ENCODE data around the gene CRYBG3. TPM values are rescaled to one million over a fixed set of nuclear protein-coding genes. Genes with fewer than 3 reads are reported as not detected.

The CRYBG3 gene
- total RNA-seq, 3 donors from 2014 or later: 13.6 to 71.6 (median 14.5) TPM

GRCh38 chr3:97838393-97838792 lies 16.6 kb downstream of the CRYBG3 start:
- intact Hi-C loops (cut with DNase I, micrococcal nuclease): no loop called here
- DNase-seq (no peak), ATAC-seq (no peak)
- H3K9me3 ChIP-seq: no peaks in the 10 kb centered on the region
- TF ChIP-seq CTCF (IDR thresholded peaks at IDR 0.05): no peak
- no peaks in the 10 kb centered on the region for H3K36me3 ChIP-seq (ENCODE audit: low read depth)
- H3K4me3 ChIP-seq: no peak overlapping the region
- H3K4me1 ChIP-seq (ENCODE audit: low read depth): no peaks in the 10 kb centered on the region

- Histone ChIP-seq H3K4me3 (no peak overlapping the region), H3K9me3 (no peaks in the 10 kb centered on the region), H3K4me1 (ENCODE audit: low read depth) (no peaks in the 10 kb centered on the region), H3K36me3 (ENCODE audit: low read depth) (no peaks in the 10 kb centered on the region)
- no peak for TF ChIP-seq CTCF (IDR thresholded peaks at IDR 0.05)
- intact Hi-C loops (cut with DNase I, micrococcal nuclease): no loop called here
- DNase-seq (no peak), ATAC-seq (no peak)
Observed at GRCh38 chr3:97839944-97840343, 18.1 kb downstream of the CRYBG3 start.

DNA sequence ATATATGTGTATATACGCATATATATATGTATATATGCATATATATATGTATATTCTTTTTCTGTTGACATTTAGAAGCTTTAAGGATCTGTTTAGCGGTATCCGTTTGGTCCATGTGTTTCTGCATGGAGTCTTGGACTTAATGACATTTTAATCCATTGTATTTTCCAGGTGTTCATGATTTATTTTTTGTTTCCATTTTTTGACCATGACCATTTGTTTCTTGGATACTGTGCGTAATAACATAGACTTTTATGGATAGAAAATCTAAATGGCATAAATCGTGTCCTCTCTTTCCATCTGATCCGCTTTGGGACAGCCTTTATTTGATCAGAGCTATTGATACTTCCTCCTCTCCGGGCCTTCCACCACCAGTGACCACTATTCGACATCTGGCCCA lies 19.5 kb downstream of the CRYBG3 start:
- intact Hi-C loops (cut with DNase I, micrococcal nuclease): no loop called here
- Histone ChIP-seq H3K4me3 (no peak overlapping the region), H3K9me3 (no peaks in the 10 kb centered on the region), H3K4me1 (ENCODE audit: low read depth) (no peaks in the 10 kb centered on the region), H3K36me3 (ENCODE audit: low read depth) (no peaks in the 10 kb centered on the region)
- TF ChIP-seq CTCF (IDR thresholded peaks at IDR 0.05): no peak
- DNase-seq: no peak
- no peak for ATAC-seq

DNA sequence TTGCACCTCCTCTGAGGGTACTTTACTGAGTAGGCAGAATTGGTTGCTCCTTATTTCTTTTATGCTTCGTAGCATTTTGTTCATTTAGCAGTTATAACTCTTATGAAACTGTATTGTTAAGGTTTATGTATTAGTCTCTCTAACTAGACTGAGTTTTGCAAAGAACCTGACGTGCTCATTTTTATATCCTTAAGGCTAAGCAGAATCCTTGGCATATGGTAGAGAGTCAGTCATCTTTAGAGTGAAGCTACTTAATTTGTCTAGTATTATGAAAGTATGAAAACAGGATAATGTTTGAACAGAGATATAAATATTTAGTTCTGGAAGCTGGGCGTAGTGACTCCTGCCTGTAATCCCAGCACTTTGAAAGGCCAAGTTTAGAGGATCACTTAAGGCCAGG lies 20.1 kb downstream of the CRYBG3 start:
- no peak for TF ChIP-seq CTCF (IDR thresholded peaks at IDR 0.05)
- no peak overlapping the region for H3K4me3 ChIP-seq
- DNase-seq: no peak
- H3K9me3 ChIP-seq: no peaks in the 10 kb centered on the region
- ATAC-seq: no peak
- no peaks in the 10 kb centered on the region for H3K4me1 ChIP-seq (ENCODE audit: low read depth)
- no peaks in the 10 kb centered on the region for H3K36me3 ChIP-seq (ENCODE audit: low read depth)
- intact Hi-C loops (cut with DNase I, micrococcal nuclease): no loop called here

- DNase-seq (no peak), ATAC-seq (no peak)
- intact Hi-C loops (cut with DNase I, micrococcal nuclease): no loop called here
- Histone ChIP-seq H3K36me3 (ENCODE audit: low read depth) (no peaks in the 10 kb centered on the region), H3K4me1 (ENCODE audit: low read depth) (no peaks in the 10 kb centered on the region), H3K9me3 (peaks cover 1% of the 10 kb centered on the region), H3K4me3 (no peak overlapping the region)
- no peak for TF ChIP-seq CTCF (IDR thresholded peaks at IDR 0.05)
Observed at GRCh38 chr3:97848779-97849178, 27.0 kb downstream of the CRYBG3 start.

DNA sequence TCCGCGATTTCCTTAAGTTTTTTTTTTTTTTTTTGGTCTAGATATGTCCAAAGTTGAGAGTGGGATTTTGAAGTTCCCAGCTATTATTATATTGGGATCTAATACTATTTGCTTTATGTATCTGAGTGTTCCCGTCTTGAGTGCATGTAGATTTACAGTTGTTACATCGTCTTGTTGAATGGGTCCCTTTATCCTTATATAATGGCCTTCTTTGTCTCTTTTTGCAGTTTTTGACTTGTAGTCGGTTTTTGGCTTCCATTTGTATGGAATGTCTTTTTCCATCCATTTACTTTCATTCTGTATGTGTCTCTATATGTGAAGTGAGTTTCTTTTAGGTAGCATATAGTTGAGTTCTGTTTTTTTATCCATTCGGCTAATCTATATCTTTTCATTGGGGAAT lies 35.6 kb downstream of the CRYBG3 start:
- Histone ChIP-seq H3K4me3 (no peak overlapping the region), H3K4me1 (ENCODE audit: low read depth) (no peaks in the 10 kb centered on the region), H3K9me3 (peaks cover 4% of the 10 kb centered on the region), H3K36me3 (ENCODE audit: low read depth) (no peaks in the 10 kb centered on the region)
- DNase-seq: no peak
- no peak for ATAC-seq
- TF ChIP-seq CTCF (IDR thresholded peaks at IDR 0.05): no peak
- intact Hi-C loops (cut with DNase I, micrococcal nuclease): no loop called here
